PC-9 (cell line): ENCODE data around the gene TRMT1.

Source experiments
- CTCF ChIP-seq: fragments of 200-600 bp; sonication (generic); conservative IDR thresholded peaks from 2 replicates; pipeline ENCODE4 v1.6.1; 2017; ENCODE audit warnings: mixed run types, antibody characterized with exemption, mild to moderate bottlenecking, moderate library complexity
- EZH2 ChIP-seq: fragments of 200-600 bp; sonication (generic); IDR thresholded peaks from 2 replicates; pipeline ENCODE4 v1.8.0; 2017; ENCODE audit warnings: antibody characterized with exemption, low read depth

- no peak for TF ChIP-seq CTCF
- no peak for TF ChIP-seq EZH2
These were observed 16.4 kb downstream of the TRMT1 start for GRCh38 chr19:13100031-13100588.
